Prostate gland (tissue), 2 donors: ENCODE data around the gene CHST13.

Experiments
- CTCF ChIP-seq, 4 experiments: fragments of 200-600 bp in 2 of 4; fragments of 450-650 bp in 2 of 4; sonication (generic) in 2 of 4; IDR thresholded peaks; 1 replicate in 3 of 4; 2 replicates in 1 of 4; pipeline ENCODE4 v1.5.1; 2016 to 2019; ENCODE audit warnings: antibody characterized with exemption in 4 of 4, mild to moderate bottlenecking in 2 of 4, moderate library complexity in 2 of 4
- POLR2AphosphoS5 ChIP-seq: sonication (generic); formaldehyde crosslinking; IDR thresholded peaks from one replicate; pipeline ENCODE4 v1.6.1; 2017; ENCODE audit warnings: antibody characterized with exemption

GRCh38 chr3:126483321-126483761 is 40.6 kb upstream of the CHST13 start:
- TF ChIP-seq CTCF (IDR thresholded peaks at IDR 0.05) (no peak), POLR2AphosphoS5 (no peak)
